Measurements from ENCODE around the gene AIP.

- TF ChIP-seq MAX (CRISPR knock-in tag; IDR thresholded peaks at IDR 0.05) (no peak), BRD4 (IDR thresholded peaks at IDR 0.05) (no peak), POLR2AphosphoS5 (IDR thresholded peaks at IDR 0.05; ENCODE audit: control insufficient read depth, insufficient read depth, low read depth, low read length) (no peak), ZNF507 (tag; conservative IDR thresholded peaks at IDR 0.05) (no peak), BRF1 (IDR thresholded peaks at IDR 0.05; ENCODE audit: borderline replicate concordance, extremely low read depth, insufficient read length) (no peak), CTCF (IDR thresholded peaks at IDR 0.05 in 2 of 3, conservative IDR thresholded peaks at IDR 0.05 in 1 of 3; ENCODE audit: insufficient read depth in 2 of 3, low read depth in 1 of 3, low read length in 3 of 3) (no peak)
These were observed 15.7 kb downstream of the AIP start for GRCh38 chr11:67498544-67498972.

Data from K562 (cell line).